Stimulated activated CD8-positive, alpha-beta memory T cell treated with anti-CD3 and anti-CD28 coated beads, Interleukin-2, amount 100 ng/mL, for 48 hours (primary cell): ENCODE measurements around the gene TMEM174.

Experiments used
- DNase-seq, 2 donors: peaks; one replicate each; pipeline ENCODE4 v3.0.0-alpha.2; 2020; ENCODE audit warnings: low read depth in 2 of 2

The TMEM174 gene, protein sequence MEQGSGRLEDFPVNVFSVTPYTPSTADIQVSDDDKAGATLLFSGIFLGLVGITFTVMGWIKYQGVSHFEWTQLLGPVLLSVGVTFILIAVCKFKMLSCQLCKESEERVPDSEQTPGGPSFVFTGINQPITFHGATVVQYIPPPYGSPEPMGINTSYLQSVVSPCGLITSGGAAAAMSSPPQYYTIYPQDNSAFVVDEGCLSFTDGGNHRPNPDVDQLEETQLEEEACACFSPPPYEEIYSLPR

DNA sequence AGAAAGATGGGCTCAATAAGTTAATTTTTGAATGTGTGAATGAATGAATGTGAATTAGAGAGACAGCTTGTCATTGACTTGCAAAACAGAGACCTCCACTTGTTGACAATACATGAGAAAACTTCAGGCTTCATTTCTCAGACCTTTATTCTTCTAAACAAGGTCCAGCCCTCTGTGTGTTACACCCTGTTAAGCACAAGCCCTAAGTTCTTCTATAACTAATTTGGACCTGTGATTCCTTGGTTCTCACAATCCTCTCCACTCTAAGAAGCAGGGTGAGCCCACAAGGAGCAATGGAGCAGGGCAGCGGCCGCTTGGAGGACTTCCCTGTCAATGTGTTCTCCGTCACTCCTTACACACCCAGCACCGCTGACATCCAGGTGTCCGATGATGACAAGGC is at the start of gene TMEM174:
Gene TMEM174, plus strand, starts transcription at position 243 of the 400 bp plus-strand sequence. Its CDS starts 51 bp downstream, at position 294.
- DNase-seq = no peak

DNA sequence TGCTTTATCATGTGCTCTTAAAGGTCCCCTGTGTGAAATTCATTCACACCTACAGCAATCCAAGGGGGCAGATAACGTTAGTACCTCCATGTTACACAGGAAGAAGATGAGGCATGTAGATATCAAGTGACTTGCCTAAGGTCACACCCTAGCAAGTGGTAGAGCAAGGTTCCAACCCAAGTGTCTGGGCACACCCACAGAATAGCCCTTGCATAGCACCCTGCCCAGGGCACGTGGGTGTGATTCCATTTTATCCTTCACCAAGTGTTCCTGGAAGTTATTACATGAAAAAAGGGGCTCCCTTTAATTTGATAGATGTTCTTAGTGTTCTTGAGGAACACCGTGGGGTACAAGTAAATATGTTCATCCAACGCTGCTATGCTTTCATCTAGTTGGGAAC is 47.7 kb upstream of the TMEM174 start:
- DNase-seq = no peak

DNA sequence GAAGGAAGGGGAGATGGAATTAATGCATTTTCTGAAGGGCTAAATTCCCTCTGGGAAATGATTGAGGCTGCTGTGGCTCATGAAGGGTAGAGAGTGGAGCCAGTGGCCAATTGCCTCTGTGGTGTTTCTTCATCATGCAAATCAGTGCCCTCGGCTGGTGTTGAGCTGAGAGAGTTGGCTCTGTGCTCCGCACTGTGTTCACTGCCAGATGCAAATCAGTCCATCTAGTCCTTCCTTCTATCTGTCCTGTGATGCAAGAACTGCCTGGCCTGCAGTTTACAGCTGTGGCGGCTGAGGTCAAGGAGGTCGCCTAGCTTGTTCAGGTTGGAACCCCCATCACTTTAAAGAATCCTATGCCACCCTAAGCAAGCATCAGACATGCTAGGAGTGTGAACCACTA is 46.6 kb upstream of the TMEM174 start:
- no peak for DNase-seq

DNA sequence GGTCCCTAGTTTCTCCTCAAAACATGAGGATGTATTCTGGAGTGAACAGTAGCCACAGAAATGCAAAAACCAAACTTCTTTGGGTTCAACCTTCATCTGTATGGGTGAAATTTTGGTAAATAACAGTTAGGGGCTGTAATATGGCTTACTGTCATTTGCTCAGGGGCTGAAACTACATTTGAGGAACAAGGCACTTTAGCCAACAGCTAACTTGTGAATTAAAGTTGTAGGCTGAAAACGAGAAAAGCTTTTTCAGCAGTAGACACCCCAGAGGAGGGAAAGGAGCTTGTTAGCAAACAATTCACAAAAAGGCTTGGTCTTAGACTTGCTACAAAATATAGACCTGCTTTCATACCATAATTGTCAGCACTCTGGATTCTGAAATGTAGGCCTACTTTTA is 46.0 kb upstream of the TMEM174 start:
- no peak for DNase-seq

DNA sequence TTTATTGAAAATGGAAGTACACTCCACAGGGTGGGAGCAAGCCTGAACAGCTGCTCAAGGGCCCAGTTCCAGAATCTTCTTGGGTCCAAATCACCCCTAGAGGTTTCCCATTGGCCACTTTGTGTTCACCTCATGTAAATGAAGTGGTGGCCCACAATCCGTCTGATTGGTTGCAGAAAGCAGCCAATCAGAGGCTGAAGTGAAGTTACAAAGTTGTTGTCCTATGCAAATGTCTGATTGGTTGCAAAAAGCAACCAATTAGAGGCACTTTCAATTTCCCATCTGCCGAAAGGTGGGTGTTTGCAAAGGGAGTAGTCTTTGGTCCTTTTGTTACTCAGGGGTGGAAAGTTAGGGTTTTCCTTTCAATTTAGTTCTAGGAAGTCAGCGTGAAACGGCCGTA is 43.9 kb upstream of the TMEM174 start:
- DNase-seq = no peak

DNA sequence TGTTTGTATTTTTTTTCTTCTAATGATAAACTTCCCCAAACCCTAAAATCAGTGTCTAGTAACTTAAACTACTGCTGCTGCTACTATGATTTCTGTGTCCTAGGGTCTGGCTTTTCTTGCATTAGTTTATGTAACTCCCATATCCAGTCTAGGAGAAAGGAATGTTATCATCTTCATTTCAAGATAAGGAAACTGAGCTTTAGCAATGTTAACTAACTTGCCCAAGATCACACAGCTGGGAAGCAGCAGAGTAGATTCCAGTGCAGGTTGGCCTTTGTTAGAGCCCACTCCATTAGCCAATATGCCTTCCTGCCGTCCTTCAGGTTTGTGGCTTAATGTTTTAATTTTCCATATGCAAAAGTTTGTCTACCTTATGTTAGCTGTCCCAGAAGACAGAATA is 42.2 kb upstream of the TMEM174 start:
- DNase-seq = no peak

DNA sequence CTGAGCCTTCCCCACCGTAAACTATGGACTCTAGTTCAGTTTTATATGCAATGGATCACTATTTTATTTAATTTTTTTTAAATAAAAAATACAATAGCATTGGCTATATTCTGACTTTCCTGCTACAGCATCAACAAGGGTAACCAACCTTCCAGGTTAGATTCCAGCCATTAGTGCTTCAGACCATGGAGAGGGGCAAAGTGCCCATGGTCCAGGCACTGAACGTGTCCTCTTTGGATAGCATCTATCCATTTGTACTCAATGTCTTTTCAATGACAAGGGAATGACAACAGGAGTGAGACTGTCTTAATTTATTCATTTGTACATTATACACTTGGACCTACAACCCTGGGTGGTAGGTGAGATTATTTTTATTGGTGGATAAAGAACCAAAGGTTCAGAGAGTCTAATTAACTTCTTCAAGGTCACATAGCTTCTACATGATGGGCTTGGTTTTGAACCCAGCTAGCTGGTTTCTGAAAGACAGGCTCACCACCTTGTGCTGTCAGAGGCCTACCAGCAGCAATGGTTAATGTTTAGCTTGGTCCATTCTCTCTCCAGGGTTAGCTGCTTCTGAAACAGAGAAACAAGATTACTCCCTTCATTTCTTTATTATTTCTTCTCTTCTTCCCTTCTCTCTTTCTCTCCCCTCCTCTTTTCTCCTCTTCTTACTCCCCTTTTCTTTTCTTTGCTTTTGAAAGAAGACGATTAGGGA is 41.1 kb upstream of the TMEM174 start:
- no peak for DNase-seq

DNA sequence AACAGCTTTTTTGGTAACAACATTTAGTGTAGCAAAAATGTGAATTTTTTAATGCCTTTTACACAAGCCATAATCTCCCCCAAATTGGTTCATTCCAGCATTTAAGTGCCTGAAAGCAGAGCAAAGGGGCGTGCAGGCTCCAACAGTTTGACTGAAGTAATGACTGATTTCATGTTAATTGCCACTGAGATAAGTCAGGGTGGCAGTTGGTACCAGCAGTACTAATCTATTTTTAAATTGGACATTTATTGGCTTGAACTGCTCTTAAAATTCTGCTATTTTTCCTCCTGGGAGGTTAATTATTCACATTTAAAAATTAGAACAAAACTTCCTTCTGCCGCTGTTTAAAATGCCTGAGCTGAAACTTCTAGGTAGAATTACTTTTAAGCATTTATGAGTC is 40.2 kb upstream of the TMEM174 start:
- DNase-seq = no peak

DNA sequence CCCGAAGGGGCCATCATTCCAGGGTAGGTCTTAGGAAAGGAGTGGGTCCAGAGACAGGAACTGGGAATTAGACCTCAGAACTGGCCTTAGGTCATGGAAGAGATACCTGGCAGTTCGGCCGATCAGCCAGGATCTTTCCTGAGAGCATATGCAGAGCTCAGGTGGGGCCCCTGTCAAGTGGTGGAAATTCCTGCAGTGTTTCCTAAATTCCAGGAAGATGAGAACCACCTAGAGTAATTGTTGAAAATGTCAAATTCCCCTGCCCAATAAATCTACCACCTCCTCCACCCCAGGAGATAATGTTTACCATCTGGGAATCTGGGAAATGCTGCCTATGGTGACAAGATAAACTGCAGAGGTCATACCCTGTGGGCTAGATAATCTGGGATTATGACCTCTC is 38.0 kb upstream of the TMEM174 start:
- DNase-seq = no peak

DNA sequence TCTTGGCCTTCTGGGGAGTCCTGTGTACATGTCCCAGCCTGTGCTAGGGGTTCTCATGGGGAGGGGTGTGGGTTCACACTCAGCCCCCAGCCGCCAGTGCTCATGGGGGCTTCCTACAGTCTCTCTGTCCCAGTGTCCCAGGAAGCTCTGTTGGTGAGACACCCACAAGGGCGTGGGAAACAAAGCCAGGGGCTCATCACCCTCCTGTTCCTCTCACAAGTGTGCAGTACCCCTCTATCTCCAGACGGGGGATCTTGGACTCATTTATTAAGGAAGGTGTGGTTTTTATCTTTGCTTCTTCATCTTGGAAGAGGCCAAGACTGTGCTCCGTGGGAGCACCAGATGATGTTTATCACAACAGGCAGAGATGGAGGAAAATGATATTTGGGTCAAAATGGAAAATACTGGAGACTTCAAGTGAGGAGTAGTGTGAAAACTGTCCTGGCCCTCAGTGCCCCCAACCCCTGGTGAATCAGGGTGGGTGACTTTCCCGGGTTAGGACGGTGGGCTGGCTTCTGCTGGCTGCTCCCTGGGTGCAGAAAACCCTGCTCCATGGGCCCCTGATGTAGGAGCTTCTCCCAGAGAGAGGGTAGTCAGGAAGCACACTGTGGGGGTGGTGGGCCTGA is 37.5 kb upstream of the TMEM174 start:
- DNase-seq = no peak

DNA sequence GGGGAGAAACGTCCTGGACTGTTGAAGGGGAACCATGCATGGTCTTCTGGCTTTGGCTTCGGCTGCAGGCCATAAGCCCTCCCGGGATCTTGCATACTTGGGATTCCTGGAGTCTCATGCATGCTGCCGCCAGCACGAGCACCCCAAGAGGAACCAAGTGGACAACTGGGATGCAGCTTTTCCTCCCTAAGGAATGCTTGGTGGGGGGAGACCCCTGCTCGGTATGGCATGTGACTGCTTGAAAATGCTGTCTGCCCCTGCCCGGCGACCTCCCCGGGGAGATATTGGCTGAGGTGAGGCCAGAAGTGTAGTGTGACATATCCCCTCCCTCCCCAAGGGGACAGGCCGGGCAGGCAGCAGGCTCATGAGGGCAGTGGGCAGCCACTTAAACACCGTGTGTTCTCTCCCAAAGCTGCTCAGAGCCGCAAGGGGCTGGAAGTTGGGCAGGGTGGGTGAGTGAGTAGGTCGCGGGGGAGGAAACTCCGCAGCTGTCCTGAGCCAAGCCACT is 36.9 kb upstream of the TMEM174 start:
- no peak for DNase-seq

DNA sequence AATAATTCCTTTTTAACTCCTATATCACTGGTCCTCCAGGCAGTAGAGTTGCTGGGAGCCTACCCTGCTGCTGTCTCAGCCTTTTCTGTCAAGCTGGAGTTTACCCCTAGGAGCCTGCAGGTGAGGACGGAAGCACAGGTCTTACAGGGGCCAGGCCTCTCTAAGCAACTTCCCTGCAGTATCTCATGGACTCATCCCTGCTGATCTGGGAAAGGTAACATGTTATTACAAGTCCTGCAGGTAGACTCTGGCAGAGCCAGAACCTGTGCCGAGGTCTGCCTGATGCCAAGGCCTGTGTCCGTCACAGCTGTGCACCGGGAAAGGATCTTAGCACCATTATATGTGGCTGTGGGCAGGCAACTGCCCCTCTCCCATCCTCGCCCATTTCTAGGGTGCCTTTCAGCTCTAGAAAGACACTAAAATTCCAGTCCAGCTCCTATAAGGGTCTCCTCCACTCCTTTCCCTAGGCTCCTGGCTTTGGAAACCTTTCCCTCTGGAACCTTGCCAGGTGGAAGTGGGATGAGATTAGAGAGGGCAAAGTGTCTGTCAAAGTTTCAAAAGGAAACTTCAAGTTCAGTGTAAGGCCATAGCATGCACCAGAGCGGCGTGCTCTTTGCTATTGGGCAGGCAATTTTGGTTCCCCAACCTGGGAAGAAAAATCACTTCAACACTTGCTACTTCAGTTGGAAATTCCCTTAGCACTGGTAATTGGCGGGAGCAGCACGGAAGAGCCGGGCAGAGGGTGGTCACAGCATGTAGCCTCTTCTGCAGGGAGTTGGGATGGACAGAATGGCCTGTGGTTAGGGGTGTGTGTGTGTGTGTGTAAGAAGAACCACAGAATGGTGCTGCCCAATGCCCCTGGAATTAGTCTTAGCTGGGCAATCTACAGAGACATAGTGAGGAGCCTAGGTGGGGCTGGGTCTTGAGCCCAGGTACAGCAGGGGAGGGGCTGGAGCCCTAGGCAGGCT is 35.1 kb upstream of the TMEM174 start:
- no peak for DNase-seq

DNA sequence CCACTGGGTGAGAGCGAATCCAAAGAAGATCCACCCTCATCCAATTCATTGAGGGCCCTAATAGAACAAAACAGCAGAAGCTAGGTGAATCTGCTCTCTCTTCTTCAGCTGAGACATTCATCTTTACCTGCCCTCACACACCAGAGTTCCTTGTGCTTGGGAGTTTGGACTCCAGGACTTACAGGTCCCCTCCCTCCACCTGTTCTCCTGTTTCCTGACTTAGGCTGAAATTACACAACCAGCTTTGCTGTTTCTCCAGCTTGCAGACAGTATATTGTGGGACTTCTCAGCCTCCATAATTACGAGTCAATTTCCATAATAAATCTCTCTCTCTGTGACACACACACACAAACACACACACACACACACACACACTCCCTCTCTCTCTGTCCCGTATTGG is 33.5 kb upstream of the TMEM174 start:
- DNase-seq = no peak

DNA sequence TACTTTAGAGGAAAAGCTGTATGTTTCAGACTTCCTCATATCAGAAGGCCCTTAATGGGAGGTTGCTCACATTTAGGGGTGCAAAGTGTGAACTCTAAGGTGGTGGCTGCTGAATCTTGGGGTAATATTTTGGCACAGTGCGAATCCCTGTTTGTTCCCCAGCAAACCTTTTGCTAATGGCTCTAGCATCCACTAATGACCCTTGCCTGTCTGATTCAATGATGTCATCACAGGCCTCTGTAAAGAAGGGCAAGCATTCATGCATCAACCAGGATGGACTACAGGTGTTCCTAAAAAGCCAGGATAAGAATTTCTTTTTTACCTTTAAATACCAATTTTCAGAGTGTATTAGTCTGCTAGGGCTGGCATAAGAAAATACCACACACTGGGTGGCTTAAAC is 32.2 kb upstream of the TMEM174 start:
- DNase-seq = no peak

DNA sequence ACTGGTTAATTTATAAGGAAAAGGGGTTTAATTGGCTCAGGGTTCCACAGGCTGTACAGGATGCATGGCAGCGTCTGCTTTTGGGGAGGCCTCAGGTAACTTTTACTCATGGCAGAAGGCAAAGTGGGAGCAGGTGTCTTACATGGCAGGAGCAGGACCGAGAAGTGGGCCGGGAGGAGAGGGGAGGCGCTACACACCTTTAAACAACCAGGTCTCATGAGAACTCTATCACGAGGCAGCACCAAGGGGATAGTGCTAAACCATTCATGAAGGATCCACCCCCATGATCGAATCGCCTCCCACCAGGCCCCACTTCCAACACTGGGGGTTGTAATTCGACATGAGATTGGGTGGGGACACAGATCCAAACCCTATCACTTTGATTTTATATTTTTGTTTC is 31.0 kb upstream of the TMEM174 start:
- DNase-seq = no peak

DNA sequence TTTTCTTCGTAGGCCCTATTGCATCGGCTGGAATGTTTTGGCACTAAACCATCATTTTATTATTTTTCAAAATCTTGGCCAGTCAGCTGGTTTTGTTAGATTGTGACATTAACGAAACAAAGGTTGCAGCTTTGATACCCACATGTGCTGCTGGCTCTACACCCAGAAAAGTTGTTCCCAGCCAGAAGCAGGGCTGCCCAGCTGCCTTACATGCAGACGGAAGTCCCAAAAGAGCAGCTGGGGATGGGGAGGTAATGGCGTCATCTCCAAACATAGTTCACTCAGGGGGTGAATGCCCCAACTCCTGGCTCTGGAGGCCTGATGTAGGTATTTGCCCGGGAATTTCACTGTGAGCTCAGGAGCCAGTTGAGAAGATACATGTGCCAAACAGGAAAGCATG is 29.3 kb upstream of the TMEM174 start:
- no peak for DNase-seq

DNA sequence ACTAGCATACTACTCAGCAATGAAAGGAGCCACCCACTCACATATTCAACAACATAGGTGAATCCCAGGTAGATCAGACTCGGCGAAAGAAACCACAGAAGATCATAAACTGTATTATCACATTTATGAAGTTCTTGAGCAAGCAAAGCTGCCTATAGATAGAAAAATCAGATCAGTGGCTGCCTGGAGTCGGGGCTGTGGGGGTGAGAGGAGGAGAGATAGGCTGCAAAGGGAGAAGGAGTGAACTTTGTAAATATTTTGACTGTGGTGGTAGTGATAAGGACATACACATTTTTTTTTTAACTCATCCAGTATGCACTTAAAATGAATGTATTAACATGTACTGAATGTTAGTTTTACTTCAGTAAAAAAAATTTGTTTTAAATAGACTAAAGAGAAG is 23.5 kb upstream of the TMEM174 start:
- DNase-seq = no peak

DNA sequence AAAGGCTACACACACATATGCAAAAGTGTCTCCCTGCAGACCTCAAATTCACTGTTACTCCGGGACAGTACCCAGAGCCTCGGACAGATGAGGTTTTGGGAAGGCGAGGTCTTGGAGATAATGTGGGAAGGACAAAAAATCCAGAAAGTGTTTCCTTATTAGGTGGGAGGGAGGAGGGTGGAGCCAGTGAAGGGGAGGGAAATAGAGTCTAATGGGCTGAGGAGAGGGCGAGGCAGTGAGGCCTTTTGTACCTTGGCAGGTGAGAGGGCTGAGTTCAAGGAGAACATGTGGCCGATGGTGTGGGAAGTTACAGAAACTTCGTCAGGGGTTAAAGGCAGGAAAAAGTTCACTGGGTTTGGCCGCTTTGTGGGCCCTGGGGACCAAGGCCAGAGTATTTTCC is 22.1 kb upstream of the TMEM174 start:
- DNase-seq = no peak

DNA sequence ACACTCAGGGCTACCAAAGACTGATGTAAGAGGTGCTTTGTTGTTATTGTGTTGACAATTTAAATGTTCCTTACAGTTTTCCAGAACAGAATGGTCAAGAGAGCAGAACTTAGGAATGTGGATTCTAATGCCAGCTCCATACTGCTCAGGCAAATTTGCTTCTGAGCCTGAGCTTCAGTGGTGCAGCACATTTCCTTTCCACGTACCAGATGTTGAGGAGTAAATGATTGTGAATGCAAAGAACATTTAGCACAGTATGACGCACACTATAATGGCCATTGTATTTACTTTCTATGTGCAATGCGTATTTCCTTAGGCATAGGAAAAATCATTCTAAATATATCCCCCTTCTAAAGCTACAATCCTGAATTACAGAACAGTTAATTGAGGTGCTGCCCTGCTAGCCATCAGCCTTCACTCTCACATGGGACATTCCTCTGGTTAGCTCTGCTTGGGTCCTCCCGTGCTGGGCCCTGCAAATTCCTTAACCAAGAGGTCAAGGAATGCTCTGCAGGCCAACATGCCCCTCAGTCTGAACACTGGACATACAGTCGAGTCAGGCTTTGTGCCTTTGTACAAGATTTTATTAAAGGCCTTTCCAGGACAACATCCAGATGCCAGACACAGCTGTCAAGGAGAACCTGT is 21.1 kb upstream of the TMEM174 start:
- no peak for DNase-seq

DNA sequence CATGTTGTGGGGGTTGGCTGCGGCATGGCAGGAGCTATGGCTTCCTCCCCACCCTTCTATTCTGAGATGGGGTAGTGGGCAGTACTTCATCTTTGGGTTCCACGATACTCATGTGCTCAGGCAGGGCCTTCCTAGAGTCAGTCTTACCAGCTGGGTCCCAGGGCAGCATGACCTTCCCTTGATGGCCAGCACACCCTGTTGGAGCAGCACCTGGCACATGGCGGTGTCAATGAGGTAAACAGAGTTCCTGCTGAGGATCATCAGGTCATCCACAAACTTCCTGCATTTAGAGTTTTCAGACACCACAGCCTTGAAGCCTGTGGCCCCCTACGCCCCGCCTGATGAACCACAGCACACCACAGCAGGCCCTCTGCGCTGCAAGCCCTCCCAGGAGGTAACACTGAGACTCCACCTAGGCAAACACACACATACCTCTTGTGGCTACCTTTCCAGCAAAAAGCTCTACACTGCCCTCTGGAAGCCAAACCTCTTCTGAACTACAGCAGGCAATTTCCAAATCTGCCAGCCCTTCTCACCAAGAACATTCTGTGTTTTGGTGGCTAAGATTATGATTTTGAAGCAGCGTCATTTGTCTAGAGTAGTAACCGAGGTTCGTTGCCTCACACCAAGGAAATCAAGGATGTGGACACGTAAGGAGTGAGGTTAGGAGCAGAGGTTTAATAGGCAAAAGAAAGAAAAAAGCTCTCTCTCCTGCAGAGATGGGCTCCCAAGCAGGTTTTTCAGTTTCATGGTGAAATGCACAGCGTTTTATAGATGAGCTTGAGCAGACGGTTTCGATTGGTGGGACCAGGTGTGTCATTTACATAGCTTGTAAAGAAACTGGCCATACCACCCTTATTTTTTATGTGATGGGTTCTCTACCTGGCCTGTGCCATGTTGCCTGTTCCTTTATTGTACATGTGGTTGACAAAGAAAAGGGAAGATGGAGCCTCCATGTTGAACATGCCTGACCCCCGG is 20.3 kb upstream of the TMEM174 start:
- no peak for DNase-seq
